GM21723 (cell line): ENCODE data around the gene GATA3.
"Not testable (repeated sequence)": the region's sequence is repeated elsewhere in the genome, so short reads cannot be mapped to it uniquely, and the experiment has no call there.

Experiments used
- ATAC-seq: cut with Tn5 transposase; IDR thresholded peaks from one replicate; pipeline ENCODE4 v1.9.1; 2021; ENCODE audit warnings: mild to moderate bottlenecking, moderate library complexity; ENCODE audit not compliant: unreplicated experiment

The GATA3 gene

DNA sequence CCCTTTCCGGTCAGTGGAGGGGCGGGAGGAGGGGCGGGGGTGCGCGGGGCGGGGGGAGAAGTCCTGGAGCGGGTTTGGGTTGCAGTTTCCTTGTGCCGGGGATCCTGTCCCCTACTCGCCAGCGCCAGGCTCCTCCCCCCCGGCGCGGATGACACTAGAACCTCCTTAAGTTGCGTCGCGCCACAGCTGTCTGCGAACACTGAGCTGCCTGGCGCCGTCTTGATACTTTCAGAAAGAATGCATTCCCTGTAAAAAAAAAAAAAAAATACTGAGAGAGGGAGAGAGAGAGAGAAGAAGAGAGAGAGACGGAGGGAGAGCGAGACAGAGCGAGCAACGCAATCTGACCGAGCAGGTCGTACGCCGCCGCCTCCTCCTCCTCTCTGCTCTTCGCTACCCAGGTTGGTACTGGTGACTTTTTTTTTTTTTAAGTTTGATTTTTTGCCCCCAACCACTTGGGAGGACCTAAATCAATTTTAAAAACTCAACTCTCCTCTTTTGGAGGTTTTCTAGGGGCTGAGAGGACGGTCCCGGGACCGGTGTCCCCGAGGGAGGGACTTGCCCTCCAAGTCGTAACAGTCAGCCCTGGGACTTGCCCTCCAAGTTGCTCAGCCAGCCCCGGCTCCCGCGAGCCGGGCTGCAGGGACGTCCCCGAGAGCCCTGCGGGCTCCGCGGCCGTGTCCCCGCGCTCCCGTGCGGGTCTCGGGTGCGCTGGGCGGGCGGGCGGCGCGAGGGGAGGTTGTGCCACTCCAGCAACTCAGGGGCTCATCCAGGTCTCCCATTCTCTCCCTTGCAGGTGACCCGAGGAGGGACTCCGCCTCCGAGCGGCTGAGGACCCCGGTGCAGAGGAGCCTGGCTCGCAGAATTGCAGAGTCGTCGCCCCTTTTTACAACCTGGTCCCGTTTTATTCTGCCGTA, at the start of gene GATA3:
Gene GATA3, plus strand, starts transcription at position 195 of the 914 bp plus-strand sequence. CDS start 968 bp downstream, outside the sequence.
- peak; percentile 49 for ATAC-seq

DNA sequence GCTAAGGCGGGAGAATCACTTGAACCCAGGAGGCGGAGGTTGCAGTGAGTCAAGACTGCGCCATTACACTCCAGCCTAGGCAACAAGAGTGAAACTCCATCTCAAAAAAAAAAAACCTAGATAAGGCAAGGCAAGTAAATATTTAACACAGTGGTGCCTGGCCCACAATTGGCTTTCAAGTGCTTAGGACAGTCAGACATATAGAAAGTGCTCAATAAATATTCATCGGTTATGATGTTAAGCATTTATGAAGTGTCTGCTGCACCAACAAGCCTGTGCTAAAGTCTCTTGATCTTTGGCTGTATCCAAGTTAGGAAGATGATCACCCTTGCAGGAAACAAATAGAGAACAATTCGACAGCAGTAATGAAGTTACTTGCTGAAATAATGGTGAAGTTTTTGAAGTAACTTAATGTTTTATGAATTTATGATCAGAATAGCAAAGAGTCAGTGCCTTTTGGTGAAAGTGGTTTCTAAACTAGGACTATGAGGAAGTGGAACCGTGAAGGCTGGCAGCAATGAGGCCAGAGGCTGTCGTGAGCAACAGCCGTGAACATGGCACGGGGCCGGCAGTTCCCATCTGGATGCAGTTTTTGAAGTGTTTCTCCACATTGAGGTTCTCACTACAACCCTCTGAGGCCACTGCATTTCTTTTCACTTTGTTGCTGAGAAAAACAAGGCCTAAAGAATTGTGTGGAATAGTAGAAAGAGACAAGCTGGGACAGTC, 48.1 kb upstream of the GATA3 start:
- peak; percentile 61 for ATAC-seq

DNA sequence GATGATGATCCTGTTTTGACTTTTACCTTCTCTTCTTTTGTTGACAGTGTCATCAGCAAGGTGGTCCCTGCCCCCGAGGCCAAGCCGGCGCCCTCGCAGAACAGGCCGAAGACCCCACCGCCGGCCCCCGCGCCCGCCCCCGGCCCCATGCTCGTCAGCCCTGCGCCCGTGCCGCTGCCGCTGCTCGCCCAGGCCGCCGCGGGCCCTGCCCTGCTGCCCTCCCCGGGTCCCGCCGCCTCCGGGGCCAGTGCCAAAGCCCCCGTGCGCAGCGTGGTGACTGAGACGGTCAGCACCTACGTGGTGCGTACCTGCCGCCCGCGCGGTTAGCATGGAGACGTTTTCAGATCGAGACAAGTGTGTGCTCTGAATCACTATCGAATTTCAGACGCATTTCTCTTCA, 45.5 kb upstream of the GATA3 start:
- no peak for ATAC-seq

DNA sequence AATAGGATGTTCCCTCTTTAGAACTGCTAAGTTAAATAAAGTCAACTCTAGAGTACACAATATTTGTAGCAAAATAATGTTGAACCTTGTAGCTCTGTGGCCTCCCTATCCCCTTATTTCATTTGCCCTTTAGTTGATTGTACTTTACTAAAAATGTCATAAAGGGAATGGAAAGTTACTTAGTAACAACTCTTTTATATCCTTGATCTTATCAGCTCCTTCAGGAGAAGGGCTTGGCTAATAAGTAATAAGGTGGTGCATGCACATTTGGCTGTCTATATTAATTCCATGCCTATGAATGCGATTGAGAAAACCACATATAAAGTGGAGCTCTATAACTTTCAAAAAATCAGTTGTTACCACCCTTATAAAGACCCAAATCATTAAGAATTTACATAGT, 41.5 kb upstream of the GATA3 start:
- no peak for ATAC-seq

DNA sequence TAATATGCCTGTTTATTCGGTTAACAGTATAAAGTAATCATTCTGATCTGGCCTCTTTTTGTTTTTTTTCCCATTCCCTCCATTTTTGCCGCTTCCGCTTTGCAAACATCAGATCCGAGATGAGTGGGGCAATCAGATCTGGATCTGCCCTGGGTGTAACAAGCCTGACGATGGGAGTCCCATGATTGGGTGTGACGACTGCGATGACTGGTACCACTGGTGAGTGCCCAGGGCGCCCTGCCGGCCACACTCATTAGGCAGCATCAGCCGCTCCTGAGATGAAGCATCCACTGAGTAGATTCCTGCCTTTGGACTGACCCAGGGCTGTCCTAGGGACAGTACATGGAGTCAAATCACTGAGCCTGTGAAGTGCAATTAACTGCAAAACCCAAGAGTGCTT, 40.9 kb upstream of the GATA3 start:
- no peak for ATAC-seq

DNA sequence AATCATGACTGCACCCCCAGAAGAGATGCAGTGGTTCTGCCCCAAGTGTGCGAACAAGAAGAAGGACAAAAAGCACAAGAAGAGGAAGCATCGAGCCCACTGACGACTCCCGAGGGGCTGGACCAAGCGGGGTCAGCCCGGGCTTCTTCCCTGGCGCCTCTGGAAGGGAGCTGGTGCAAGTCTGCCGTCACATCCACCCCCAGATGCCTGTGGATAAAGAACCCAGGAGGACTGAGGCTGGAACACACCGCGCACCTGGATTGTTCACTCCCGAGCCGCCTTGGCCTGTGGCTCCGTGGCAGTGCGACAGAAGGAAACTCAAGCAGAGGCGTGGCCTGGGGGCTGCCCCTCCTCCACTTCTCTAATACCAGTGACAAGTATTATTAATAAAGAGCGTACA, 39.8 kb upstream of the GATA3 start:
- no peak for ATAC-seq

DNA sequence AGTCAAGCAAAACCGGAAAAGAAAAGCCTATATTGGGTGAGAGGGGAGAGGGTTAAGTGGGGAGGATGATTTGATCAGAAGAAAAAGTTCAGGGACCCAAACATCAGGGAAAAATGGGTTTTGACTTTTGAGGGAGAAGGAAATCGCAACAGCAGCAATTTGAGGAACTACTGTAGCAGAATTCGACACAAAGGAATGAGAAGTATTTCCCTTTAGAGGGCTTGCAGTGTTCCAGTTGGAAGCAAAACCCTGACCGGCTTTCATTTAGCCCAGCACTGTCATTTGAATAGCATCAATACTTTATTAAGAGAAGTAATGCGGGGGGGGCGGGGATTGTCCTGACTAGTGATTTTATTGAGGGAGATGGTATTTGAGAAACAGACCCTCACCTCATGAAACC, 37.2 kb upstream of the GATA3 start:
- ATAC-seq: no peak

DNA sequence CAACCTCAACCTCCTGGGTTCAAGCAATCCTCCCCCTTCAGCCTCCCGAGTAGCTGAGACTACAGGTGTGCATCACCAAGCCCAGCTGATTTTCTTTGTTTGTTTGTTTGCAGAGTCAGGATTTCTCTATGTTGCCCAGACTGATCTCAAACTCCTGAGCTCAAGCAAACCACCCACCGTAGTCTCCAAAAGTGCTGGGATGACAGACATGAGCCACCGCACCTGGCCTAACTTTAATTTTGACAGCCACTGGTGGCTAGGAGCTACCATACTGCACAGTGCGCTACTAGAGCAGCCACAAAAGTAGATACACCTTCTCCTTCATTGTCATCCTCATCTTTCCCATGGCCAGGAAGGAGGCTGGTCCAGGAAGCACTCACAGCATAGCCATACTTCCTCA, 31.2 kb upstream of the GATA3 start:
- no peak for ATAC-seq

DNA sequence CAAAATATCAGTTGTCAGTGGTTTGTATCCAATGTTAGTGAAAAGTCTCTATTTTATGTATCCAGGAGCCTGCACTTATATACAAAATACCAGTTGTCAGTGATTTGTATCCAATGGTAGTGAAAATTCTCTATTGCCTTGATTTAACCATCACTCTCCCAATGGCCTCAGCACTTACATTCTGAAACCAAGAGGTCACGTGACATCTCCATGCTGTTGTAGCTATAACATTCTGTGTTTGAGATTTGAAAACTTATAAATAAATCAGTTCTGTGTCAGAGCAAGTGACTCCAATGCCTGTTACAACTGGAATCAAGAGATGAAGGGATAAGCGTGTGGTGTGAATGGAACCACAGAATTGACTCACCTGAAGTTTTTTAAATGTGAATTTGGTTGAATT, 30.6 kb upstream of the GATA3 start:
- ATAC-seq: no peak

DNA sequence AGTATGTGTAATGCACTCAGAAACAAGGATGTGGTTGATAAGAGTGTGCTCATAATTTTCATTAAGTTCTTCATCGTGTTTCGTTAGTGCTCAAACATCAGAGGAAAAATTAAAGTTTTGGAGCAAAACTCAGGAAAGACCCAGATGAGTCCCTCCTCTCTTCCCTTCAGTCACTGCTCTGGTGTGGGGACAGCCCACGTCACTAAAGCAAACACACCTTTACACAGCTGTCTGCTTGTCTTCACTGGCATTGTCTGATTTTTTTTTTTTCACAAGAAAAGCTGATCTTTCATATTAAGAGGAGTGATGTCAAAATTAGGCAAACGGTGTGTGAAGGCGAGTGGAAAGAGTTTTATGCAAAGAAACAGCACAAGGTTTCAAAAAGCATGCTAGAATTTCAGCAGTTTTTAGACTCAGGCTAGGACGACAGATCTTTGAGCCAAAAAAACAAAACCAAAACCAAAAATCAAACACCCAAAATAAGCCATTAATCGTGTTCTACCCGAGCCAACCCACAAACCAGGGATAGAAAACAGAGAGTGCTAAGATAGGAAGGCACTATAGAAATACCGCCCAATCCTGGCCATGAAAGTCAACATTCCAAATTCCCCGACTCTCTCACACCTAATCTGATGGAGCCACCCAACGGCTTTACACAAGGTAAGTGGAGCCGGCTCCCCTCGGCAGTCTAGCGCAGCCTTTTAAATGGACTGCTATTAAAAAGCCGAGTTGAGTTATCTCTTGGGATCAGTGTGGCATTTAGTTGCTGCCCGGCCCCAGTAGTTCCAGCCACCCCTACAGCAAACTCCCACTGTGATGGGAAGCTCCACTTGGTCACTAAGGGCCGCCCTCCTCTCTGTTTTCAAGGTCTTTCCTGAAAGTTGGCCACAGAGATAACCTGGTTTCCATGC, 27.9 kb upstream of the GATA3 start:
- ATAC-seq: no peak

DNA sequence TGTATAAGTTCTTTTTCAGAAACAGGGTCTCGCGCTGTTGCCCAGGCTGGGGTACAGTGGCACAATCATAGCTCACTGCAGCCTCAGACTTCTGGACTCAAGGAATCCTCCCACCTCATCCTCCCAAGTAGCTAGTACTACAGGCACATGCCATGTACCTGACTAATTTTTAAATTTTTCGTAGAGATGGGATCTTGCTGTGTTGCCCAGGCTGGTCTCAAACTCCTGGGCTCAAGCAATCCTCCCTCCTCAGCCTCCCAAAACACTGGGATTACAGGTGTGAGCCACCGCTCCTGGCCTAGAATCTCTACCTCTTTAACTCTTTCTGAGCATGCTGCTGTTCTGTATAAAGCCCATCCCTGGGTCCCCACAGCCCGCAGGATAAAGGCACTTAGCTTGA, 23.3 kb upstream of the GATA3 start:
- ATAC-seq: not testable (repeated sequence)

DNA sequence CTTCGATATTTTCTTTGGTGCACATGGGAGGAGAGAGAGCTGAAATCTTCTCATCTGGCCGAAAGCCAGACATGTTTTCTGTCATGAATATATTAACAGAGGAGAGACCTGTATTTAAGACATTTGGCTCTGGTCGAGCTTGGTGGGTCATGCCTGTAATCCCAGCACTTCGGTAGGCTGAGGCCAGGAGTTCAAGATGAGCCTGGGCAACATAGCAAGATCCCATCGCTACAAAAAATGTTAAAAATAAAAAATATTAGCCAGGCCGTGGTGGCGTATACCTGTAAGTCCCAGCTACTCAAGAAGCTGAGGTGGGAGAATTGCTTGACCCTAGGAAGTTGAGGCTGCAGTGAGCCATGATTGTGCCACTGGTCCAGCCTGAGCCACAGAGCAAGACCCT, 21.9 kb upstream of the GATA3 start:
- ATAC-seq: no peak

DNA sequence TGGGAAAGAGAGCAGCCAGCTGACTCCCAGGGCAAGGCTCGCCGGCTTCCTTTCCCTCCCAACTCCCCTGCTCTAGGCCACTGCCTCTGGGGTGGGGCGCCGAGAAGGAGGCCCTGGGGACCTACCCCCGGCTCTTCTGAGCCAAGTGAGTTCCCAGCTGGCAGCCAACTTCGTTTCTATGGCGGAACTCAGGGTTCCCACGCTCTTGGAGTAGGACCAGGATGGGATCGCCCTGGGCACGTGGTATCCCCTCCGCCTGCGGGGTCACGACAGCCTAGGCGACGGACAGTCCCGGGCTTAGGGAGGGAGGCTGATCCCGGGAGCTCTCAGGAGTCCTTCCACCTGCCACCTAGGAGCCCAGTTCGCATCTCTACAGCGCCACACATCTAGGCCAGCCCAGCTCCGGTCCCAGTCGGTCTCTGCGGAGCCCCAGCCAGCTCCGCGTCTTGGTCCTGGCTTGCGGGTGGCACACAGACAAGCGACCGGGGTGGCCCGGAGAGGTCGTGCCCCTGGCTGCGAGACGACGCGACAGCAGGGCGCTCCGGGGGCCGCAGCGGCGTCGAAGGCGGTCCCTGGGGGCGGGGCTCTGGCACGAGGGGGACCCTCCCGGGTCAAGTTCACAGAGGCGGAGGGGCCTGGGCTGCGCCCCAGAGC, 20.5 kb upstream of the GATA3 start:
- no peak for ATAC-seq

DNA sequence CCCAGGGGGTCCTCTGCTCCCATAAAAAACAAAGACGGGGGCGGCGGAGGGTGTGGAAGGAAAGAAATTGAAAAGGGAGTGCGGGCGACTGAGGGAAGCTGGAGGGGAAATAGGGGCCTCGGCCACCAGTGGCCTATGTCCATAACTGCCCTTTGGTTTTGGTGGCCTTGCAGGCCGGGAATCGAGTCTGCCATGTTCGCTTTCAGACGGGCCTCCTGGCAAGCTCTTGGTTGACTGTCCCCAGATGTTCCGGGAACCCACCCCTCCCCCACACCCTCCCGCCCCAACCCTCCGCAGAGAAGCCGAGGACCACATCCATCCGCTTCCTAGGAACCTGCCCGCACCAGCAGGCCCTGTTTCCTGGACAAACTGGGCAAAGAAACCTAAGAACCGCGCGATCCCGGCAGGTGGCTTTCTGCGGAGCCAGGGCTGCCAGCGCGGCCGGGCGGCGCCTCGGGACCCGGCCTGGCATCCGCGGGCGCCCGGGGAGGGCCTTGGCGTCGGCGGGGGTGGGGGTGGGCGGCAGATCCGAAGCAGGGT, 20.0 kb upstream of the GATA3 start:
- ATAC-seq: no peak

DNA sequence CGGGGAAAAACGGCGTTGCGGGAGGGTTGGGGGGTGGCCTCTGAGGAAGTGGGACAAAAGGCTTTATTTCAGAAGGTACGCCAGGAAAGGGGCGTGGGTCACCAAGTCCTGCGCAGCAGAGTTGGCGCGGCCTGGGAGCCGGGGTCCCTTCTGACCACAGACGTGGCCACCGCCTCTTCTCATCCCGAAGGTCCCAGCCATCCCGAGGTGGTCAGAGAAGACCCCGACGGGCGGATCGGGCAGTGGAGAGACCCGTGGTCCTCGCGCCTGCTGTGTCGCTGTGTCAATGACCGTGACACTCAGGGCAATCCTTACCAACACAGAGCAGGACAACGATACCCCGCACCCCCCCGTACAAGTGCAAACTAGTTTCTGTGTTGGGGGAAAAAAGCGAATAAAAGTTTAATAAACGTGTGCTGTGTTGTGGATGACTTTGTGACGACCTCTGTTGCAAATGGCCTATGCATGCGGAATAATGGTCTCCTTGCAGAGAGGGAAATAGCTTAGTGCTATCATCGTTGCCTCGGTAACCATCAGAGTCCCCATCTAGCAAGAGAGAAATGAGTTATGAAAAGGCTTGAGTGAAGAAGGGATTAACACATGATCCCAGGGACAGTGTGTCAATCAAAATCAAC, 19.4 kb upstream of the GATA3 start:
- ATAC-seq: no peak

DNA sequence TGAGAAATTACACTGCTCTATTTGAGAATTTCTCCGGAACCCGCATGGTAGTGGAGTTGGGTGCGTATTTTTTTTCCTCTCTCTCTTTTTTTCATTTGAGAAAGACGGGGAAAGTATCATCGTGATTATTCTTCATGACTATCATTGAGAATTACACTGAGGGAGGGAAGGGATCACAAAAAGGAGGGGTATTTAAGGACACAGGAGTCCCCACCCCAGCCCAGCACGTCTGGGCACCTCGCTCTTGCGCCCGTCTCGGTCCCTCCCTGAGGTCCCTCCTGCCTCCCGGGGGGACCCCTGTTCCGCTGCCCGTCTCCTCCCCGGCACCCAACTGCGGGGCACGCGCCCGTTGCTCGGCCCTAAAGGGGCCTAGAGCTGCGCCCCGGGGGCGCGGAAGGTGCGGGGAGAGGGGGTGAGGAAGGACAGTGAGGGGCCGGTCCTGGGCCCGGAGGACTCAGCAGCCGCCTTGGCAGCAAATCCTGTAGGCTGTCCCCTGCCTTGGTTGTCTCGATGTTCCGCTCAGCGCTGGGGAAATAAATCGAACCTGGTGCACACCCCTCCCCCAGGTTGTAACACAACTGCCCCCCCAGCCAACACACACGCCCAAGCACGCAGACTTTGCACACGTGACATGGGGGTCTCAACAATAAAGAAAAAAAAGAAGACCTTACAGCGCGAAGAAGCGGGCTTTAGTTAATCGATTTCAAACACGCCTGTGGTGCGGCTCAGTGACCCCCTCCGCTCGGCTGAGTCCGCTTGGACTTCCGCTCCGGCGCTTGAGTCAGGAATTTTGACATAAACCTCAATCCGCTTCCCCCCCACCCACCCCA, 18.6 kb upstream of the GATA3 start:
- no peak for ATAC-seq

DNA sequence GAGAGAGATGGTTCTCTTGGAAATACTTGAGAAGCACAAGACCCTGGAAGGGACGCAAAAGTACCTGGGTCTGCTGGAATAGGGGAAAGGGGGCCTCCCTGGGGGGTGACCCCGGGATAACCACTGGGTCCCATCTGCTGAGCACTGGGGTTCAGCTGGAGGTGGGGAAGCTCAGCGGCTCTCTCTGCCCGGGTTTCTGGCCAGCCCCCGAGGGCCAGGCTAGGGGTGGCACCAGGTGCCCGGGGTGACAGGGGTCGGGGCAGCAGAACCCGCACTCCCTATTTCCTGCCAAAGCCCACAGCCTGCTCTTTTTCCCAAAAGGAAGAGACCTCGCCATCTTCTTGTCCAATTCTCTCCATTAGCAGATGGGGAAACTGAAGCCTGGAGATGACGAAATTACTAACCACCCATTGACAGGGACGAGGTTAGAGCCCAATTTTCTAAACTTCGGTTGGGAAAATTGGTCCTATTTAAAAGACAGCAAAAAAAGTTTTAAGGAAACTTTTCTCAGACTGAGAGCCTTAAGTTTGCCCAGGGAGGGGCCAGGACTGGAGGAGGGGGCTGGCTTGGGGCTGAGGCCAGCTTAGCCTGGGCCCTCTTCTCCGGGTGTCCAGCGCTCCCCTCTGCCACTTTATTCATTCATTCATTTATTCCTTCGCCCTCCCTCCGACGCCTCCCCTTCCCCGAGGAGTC, 17.8 kb upstream of the GATA3 start:
- ATAC-seq: no peak

DNA sequence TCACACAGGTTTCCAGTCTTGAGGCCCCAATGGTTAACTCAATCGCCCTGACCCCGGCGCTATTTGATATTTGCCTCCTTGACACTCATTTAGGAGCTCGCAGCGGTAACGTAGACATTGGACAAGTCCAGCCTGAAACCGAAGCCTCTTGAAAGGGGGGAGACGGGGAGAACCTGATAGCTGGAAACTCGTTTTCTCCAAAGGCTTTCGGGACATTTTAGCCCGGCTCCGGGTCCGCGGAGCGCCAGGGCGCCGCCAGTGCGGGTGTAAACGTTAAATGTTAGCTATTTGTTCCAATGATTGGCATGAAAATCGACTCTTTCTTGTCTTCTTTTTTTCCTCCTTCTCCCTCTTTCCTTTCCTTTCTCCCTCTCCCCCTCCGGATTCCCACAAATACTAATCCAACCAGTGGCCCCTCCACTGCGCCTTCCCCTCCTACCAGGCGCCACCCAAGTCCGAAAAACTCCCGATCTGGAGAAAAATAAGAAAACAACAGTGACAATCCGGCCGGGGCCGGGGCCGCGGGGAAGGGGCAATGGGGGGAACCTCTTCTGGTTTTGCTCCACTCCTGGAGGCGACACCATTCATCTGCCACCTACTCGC, 17.2 kb upstream of the GATA3 start:
- ATAC-seq: no peak
